Hematopoietic multipotent progenitor cell treated with erythropoietin and hydrocortisone succinate and interleukin-3 and kit ligand, for 15 days (in vitro differentiated cells): ENCODE results near the gene LTN1.

Experiments used
- DNase-seq: peaks from one replicate; pipeline ENCODE4 v3.0.0-alpha.2; 2015; ENCODE audit warnings: low spot score

The LTN1 gene

GRCh38 chr21:28882345-28882744 is 110.3 kb downstream of the LTN1 start:
- no peak for DNase-seq
